OCI-LY3 (cell line): ENCODE measurements around the gene TERC.

Source experiments
- H2AFZ ChIP-seq: fragments of 200-600, 300-600 bp; shearing (Covaris generic); 2 replicates; pipeline ENCODE4 v1.6.0; 2014; ENCODE audit warnings: antibody characterized with exemption, low read depth, low read length
- H3K27ac ChIP-seq: fragments of 200-600, 300-600 bp; sonication (generic); 2 replicates; pipeline ENCODE4 v1.5.1; 2014; ENCODE audit warnings: mild to moderate bottlenecking, low read length, moderate library complexity, mixed read lengths
- H3K27me3 ChIP-seq: fragments of 200-600, 300-600 bp; sonication (generic); 2 replicates; pipeline ENCODE4 v1.6.1; 2014; ENCODE audit warnings: low read depth, low read length, mixed read lengths
- H3K36me3 ChIP-seq: fragments of 200-600, 300-600 bp; sonication (generic); replicated peaks from 2 replicates; pipeline ENCODE3; 2014; ENCODE audit warnings: low read depth, low read length, mixed read lengths
- H3K4me1 ChIP-seq: fragments of 300-600, 200-600 bp; sonication (generic); 2 replicates; pipeline ENCODE4 v1.6.1; 2014; ENCODE audit warnings: low read length, mixed read lengths
- H3K4me2 ChIP-seq: fragments of 200-600, 300-600 bp; sonication (generic); 2 replicates; pipeline ENCODE4 v1.6.1; 2014; ENCODE audit warnings: low read length, mixed read lengths
- H3K4me3 ChIP-seq: fragments of 300-600, 200-600 bp; sonication (generic); 2 replicates; pipeline ENCODE4 v1.5.1; 2014; ENCODE audit warnings: antibody characterized with exemption, mild to moderate bottlenecking, low read length, moderate library complexity
- H3K79me2 ChIP-seq: fragments of 300-600, 200-600 bp; shearing (Covaris generic); 2 replicates; pipeline ENCODE4 v1.6.1; 2014; ENCODE audit warnings: mild to moderate bottlenecking, low read length, mixed read lengths
- H3K9ac ChIP-seq: fragments of 300-600, 200-600 bp; shearing (Covaris generic); 2 replicates; pipeline ENCODE4 v1.6.0; 2014; ENCODE audit warnings: mild to moderate bottlenecking, low read length, moderate library complexity
- H3K9me3 ChIP-seq: fragments of 200-600, 300-600 bp; shearing (Covaris generic); 2 replicates; pipeline ENCODE4 v1.6.1; 2014; ENCODE audit warnings: low read length, mixed read lengths; ENCODE audit not compliant: insufficient read depth
- H4K20me1 ChIP-seq: fragments of 200-600, 300-600 bp; sonication (generic); 2 replicates; pipeline ENCODE4 v1.6.1; 2016; ENCODE audit warnings: low read length, mixed read lengths; ENCODE audit not compliant: insufficient read depth
- EZH2phosphoT487 ChIP-seq: fragments of 200-600 bp; shearing (Covaris generic); IDR thresholded peaks from 2 replicates; pipeline ENCODE4 v1.6.1; 2018; ENCODE audit warnings: antibody characterized with exemption, mixed run types, low read depth
- TF ChIP-seq, protein P1 (sequence below): fragments of 200-600, 300-600 bp; sonication (generic); IDR thresholded peaks from 2 replicates; pipeline ENCODE4 v1.5.1; 2014; ENCODE audit warnings: antibody characterized with exemption, low read length, low read depth

The TERC gene

GRCh38 chr3:169777822-169778221 is 13.0 kb upstream of the TERC start:
- H3K4me2 ChIP-seq: no peak overlapping the region
- H3K4me1 ChIP-seq: peaks cover 8% of the 10 kb centered on the region
- H3K4me3 ChIP-seq: no peak overlapping the region
- H3K9me3 ChIP-seq: no peaks in the 10 kb centered on the region
- no peak overlapping the region for H3K9ac ChIP-seq
- peaks cover 39% of the 10 kb centered on the region for H3K79me2 ChIP-seq
- peaks cover 3% of the 10 kb centered on the region; the same call in 1 of the 2 replicates for H4K20me1 ChIP-seq
- peaks cover 68% of the 10 kb centered on the region for H3K36me3 ChIP-seq
- TF ChIP-seq, protein P1, sequence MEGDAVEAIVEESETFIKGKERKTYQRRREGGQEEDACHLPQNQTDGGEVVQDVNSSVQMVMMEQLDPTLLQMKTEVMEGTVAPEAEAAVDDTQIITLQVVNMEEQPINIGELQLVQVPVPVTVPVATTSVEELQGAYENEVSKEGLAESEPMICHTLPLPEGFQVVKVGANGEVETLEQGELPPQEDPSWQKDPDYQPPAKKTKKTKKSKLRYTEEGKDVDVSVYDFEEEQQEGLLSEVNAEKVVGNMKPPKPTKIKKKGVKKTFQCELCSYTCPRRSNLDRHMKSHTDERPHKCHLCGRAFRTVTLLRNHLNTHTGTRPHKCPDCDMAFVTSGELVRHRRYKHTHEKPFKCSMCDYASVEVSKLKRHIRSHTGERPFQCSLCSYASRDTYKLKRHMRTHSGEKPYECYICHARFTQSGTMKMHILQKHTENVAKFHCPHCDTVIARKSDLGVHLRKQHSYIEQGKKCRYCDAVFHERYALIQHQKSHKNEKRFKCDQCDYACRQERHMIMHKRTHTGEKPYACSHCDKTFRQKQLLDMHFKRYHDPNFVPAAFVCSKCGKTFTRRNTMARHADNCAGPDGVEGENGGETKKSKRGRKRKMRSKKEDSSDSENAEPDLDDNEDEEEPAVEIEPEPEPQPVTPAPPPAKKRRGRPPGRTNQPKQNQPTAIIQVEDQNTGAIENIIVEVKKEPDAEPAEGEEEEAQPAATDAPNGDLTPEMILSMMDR: no peak
- no peak for TF ChIP-seq EZH2phosphoT487
- no peak overlapping the region for H2AFZ ChIP-seq
- no peaks in the 10 kb centered on the region for H3K27me3 ChIP-seq
- H3K27ac ChIP-seq: no peak overlapping the region

- Histone ChIP-seq H3K4me1 (peaks cover 8% of the 10 kb centered on the region), H3K4me3 (peak overlapping the region; percentile 89), H3K27me3 (no peaks in the 10 kb centered on the region), H4K20me1 (0 out of 2 replicates have a peak, but pooled peaks cover 3% of the 10 kb centered on the region), H3K79me2 (peaks cover 39% of the 10 kb centered on the region), H2AFZ (no peak overlapping the region), H3K36me3 (peaks cover 39% of the 10 kb centered on the region), H3K9me3 (no peaks in the 10 kb centered on the region), H3K4me2 (peak overlapping the region; percentile 97), H3K9ac (peak overlapping the region; percentile 97), H3K27ac (0 out of 2 replicates have a peak overlapping the region, but pooled peaks have one; percentile 91)
- TF ChIP-seq EZH2phosphoT487: no peak
- TF ChIP-seq, protein P1: no peak
Measured at GRCh38 chr3:169774186-169774585, 9.3 kb upstream of the TERC start.

DNA sequence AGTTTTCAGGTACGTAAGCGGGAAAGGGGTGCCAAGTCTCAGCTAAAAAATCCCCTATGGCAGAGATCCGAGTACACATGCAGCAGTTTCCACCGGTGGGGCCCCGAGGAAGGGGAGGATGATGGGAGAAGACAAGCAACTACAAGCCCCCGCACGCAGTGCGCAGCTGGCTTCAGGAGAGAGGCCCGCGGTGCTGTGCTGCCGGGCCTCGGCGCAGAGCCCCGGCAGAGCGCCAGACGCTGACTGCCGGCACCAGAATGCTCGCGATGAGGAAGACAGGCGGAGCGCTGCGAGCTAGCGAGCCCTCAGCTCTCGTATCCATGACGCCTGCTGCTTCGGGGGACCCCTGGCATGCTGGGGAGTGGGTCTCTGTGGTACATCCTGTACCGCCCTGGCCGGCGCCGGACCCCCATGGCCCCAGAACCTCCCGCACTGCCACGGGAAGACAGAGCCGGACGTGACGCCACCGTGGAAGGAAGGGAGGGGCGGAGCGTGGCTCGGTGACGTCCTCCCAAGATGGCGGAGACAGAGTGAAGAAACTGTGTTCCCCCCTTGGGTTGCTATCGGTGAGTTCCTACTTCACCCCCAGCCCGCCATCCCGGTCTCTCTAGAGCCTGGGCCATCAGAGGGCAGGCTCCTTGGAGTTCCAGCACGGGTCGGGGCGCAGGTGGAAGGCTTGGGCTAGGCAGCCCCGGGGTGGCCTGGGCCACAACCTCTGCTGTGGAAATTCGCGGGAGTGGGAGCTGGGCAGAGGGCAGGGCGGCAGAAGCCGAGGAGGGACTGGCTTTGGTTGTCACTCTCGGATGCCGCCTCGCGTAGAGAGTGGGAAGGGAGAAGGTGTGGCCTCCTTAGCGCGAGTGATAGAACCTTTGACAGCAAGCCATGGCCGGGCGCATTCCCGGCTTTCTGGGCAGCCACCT is 8.3 kb upstream of the TERC start, which contains the start of gene MYNN:
TSS of gene MYNN (plus strand) at position 500 of the 920 bp plus-strand sequence. CDS start 900 bp downstream, outside the sequence.
- H4K20me1 ChIP-seq: 0 out of 2 replicates have a peak, but pooled peaks cover 3% of the 10 kb centered on the region
- peak within 1 kb of the TSS; percentile 75 for H2AFZ ChIP-seq
- H3K4me3 ChIP-seq: peak within 1 kb of the TSS; percentile 89
- H3K36me3 ChIP-seq: peaks cover 29% of the 10 kb centered on the region
- no peaks in the 10 kb centered on the region for H3K9me3 ChIP-seq
- TF ChIP-seq, protein P1: no peak
- no peak for TF ChIP-seq EZH2phosphoT487
- peaks cover 39% of the 10 kb centered on the region for H3K79me2 ChIP-seq
- H3K27ac ChIP-seq: peak within 1 kb of the TSS; percentile 91
- H3K4me2 ChIP-seq: peak within 1 kb of the TSS; percentile 97
- H3K4me1 ChIP-seq: peaks cover 8% of the 10 kb centered on the region
- H3K9ac ChIP-seq: peak within 1 kb of the TSS; percentile 97
- H3K27me3 ChIP-seq: no peaks in the 10 kb centered on the region

GRCh38 chr3:169772305-169772896 is 7.5 kb upstream of the TERC start:
- Histone ChIP-seq H3K79me2 (peaks cover 36% of the 10 kb centered on the region), H3K9ac (peak overlapping the region; percentile 97)

More at GRCh38 chr3:169772305-169772896, 7.5 kb upstream of the TERC start:
- Histone ChIP-seq H2AFZ (peak overlapping the region; percentile 75), H3K4me1 (peaks cover 8% of the 10 kb centered on the region), H3K4me3 (peak overlapping the region; percentile 89), H3K27me3 (no peaks in the 10 kb centered on the region), H3K4me2 (peak overlapping the region; percentile 97), H3K9me3 (no peaks in the 10 kb centered on the region), H4K20me1 (0 out of 2 replicates have a peak, but pooled peaks cover 3% of the 10 kb centered on the region), H3K27ac (peak overlapping the region; percentile 91), H3K36me3 (peaks cover 22% of the 10 kb centered on the region)
- TF ChIP-seq, protein P1: no peak
- TF ChIP-seq EZH2phosphoT487: no peak
